ENCODE data around the gene ABLIM3.

DNA sequence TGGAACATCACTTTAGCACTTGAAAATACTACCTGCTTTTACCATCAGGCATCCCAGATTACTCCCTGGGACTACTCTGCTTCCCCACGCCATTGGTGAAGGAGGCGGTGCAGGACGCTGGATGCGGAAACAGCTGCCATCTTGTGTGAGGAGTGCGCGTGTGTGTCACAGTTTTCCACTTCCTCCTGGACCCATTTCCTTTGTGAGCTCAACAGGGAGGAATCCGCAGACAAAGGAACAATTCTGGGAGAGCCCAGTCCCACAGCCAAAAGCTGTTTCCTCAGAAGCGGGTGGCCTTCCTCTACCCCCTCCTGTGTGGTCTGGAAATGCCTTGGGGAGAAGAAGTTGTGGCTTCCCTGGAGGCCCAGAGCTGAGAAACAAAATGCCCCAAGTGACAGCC lies 147.1 kb downstream of the ABLIM3 start:
- TF ChIP-seq, protein P1, sequence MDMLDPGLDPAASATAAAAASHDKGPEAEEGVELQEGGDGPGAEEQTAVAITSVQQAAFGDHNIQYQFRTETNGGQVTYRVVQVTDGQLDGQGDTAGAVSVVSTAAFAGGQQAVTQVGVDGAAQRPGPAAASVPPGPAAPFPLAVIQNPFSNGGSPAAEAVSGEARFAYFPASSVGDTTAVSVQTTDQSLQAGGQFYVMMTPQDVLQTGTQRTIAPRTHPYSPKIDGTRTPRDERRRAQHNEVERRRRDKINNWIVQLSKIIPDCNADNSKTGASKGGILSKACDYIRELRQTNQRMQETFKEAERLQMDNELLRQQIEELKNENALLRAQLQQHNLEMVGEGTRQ (IDR thresholded peaks at IDR 0.05; ENCODE audit: borderline replicate concordance, low read depth, low read length) = no peak
- TF ChIP-seq JUND (IDR thresholded peaks at IDR 0.05) = no peak
- no peak for TF ChIP-seq RCOR1 (IDR thresholded peaks at IDR 0.05; ENCODE audit: low read length)
- TF ChIP-seq, protein P2, sequence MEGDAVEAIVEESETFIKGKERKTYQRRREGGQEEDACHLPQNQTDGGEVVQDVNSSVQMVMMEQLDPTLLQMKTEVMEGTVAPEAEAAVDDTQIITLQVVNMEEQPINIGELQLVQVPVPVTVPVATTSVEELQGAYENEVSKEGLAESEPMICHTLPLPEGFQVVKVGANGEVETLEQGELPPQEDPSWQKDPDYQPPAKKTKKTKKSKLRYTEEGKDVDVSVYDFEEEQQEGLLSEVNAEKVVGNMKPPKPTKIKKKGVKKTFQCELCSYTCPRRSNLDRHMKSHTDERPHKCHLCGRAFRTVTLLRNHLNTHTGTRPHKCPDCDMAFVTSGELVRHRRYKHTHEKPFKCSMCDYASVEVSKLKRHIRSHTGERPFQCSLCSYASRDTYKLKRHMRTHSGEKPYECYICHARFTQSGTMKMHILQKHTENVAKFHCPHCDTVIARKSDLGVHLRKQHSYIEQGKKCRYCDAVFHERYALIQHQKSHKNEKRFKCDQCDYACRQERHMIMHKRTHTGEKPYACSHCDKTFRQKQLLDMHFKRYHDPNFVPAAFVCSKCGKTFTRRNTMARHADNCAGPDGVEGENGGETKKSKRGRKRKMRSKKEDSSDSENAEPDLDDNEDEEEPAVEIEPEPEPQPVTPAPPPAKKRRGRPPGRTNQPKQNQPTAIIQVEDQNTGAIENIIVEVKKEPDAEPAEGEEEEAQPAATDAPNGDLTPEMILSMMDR (IDR thresholded peaks at IDR 0.05) = no peak
- 0 out of 2 replicates have a peak, but pooled peaks have one; percentile 10 for TF ChIP-seq GABPA (IDR thresholded peaks at IDR 0.05; ENCODE audit: low read depth)
- TF ChIP-seq TAF1 (IDR thresholded peaks at IDR 0.05; ENCODE audit: borderline replicate concordance, low read depth, low read length) = no peak
- no peak for TF ChIP-seq GATA2 (CRISPR knock-in tag; IDR thresholded peaks at IDR 0.05)
- TF ChIP-seq NFIC (IDR thresholded peaks at IDR 0.05; ENCODE audit: borderline replicate concordance) = no peak
- no peak for TF ChIP-seq YY1 (IDR thresholded peaks at IDR 0.05; ENCODE audit: low read depth)
- TF ChIP-seq ZBTB33 (IDR thresholded peaks at IDR 0.05; ENCODE audit: borderline replicate concordance, low read depth) = no peak
